CD4-positive, alpha-beta T cell treated with Interleukin-10 for 1 hour (primary cell): Measurements from ENCODE around the gene NPB.
A peak's percentile ranks its signal among the peaks of the same experiment; 100 is the strongest.

Experiments
- DNase-seq: peaks from one replicate; pipeline ENCODE4 v3.0.0-alpha.2; 2020

Gene NPB

DNA sequence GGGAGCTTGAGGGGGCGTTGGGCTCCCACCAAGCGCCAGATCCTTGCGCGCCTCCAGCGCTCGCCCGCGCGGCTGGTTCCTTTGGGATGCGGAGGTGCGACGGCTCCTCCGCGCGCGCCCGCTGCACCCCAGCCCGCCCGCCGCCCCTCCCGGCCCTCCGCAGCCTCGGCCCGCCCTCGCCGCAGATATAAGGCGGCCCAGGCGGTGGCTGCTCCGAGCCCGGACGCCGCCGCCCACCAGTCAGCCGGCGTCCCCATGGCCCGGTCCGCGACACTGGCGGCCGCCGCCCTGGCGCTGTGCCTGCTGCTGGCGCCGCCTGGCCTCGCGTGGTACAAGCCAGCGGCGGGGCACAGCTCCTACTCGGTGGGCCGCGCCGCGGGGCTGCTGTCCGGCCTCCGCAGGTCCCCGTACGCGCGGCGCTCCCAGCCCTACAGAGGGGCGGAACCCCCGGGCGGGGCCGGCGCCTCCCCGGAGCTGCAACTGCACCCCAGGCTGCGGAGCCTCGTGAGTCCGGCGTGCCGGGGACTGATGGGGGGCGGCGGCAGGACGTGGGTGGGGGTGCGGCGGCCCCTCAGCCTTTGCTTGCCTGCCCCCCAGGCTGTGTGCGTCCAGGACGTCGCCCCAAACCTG is at the start of gene NPB:
Gene NPB, plus strand, starts transcription at position 216 of the 630 bp plus-strand sequence. Its CDS starts 40 bp downstream, at position 256.
- no peak for DNase-seq

DNA sequence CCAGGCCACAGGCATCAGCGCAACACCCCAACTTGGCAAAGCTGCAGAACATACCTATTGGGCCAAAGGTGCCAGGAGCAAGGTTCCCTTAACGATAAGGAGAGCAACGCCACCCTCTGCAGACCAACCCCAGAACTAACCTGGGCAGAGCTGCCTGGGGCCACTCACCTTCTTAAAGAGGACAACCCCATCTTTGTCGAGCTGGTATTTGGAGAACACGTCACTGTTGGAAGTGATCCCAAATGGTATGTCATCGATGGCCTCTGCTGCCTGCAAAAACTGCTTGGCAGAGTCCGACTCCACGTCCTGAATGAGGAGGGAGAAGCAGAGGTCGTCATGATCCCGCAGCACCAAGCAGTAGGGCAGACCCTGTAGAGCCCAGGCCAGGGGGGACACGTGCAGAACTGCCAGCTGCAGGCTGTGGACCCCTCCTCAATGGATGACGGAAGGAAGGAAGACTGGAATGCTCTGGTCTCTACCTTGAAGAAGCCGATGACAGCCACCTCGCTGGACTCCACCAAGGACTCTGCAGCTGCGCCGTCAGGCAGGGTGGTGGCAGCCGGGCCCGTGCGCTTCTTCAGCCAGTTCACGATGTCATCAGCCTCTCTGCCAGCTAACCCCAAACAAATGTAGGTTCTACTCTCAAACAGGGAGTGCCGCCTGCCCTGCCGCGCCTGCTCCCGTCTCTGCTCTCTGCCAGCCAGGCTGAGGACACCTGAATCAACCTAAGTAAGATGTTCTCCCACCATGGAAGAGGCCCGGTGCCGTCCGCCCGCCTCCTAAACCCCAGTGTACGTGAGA is 46.9 kb upstream of the NPB start:
- no peak for DNase-seq

DNA sequence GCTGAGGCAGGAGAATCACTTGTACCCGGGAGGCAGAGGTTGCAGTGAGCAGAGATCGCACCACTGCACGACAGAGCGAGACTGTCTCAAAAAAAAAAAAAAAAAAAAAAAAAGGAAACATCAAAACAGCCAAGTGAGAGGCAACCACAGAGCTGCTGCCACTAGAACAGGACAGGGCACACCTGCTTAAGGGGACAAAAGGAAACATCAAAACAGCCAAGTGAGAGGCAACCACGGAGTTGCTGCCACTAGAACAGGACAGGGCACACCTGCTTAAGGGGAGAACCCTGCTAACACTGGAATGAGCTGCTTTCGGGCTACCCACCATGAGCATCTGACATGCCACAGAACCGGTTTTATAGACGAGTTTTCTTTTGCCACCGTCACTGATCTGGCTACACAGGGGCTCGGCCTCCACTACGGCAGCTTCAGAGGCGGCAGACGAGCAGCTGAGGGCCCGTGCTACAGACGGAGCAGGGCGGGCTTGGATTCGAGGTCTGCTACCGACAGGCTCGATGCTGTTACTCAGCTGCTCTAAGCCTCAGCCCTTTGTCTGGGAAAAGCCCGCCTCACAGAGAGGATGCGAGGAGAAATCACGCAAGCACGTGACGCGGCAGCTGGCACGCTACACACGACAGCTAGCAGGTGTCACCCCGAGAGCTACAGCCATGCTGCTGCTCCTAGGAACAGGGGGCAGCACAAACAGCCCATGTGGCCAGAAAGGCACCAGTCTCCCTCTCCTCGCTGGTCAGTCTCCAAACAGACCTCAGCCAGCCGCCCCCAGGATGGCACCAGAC is 43.7 kb upstream of the NPB start:
- DNase-seq: no peak

DNA sequence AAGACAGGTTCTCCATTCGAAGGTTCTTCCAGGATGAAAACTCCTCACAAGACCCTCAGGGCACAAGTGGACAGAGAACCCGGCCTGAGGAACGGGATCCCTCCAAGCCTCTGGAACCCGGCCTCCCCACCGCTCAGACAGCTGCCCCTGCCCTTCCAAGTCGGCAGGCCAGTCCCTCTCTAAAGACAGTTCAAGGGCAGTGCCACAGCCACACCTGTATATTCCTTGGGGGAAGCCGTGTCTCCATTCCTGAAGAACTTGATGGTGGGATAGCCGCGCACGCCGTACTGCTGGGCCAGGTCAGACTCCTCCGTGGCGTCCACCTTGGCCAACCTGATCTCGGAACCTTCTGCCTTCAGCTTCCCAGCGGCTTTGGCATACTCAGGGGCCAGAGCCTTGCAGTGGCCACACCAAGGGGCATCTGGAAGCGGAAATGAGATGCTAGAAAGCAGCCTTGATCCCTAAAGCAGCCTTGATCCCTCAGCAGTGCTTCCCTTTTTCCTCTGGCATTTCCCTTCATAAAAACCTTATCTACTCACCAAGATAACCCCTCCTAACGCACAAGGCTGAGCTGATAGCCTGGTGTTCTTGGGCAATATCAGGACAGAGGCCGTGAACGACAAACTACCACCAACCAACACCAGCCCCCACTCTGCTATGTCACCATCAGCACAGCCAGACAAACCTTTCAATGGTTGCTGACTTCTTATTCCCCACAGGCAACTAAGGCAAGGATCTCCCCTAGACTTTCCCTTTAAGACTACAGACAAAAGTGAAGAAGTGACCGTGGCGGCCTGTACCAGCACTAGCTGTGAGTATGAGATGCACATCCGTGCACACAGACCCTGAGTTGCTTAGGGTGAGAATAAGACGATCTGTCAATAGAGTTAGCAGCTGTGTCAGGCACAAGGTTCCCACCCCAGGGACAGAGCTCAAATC is 42.8 kb upstream of the NPB start:
- no peak for DNase-seq

DNA sequence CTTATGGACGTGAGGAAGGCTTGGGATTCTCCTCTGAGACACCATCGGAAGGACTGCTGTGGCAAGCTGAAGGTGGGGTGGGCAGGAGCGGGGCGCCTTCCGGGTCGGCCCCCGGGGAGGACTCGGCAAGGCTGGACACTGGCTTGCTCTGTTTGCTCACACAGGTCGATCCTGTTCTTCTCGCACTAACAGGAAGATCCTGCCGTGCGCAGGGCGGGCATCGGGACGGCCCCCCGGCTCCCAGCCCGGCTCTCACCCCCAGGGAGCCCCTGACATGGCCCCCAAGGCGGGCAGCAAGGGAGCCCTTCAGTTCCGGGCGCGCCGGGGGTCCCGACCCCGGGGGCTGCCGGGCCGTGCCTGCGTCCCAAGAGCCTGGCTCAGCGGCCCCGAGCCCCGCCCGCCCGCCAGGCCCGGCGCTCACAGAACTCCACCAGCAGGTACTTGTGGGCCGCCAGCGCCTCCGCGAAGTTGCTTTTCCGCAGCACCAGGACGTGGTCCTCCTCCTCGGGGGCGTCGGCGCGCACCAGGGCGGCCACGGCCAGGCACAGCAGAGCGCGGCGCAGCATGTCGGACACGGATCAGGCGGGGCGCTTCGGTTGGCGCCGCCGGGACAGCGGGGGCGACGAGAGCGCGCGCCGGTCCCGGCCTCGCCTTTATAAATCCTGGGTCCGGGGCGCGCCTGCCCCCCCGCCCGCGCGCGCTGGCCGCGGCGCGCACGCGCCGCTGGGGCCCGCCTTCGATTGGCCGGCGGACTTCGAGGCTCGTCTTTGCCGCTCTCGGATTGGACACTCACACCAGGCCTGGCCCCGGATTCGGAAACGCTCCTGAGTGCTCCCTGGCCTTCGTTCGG is 41.9 kb upstream of the NPB start, which contains the start of gene P4HB:
Gene P4HB, minus strand, starts transcription at position 630 of the 850 bp plus-strand sequence. Its CDS starts 64 bp downstream, at position 566.
- no peak for DNase-seq

DNA sequence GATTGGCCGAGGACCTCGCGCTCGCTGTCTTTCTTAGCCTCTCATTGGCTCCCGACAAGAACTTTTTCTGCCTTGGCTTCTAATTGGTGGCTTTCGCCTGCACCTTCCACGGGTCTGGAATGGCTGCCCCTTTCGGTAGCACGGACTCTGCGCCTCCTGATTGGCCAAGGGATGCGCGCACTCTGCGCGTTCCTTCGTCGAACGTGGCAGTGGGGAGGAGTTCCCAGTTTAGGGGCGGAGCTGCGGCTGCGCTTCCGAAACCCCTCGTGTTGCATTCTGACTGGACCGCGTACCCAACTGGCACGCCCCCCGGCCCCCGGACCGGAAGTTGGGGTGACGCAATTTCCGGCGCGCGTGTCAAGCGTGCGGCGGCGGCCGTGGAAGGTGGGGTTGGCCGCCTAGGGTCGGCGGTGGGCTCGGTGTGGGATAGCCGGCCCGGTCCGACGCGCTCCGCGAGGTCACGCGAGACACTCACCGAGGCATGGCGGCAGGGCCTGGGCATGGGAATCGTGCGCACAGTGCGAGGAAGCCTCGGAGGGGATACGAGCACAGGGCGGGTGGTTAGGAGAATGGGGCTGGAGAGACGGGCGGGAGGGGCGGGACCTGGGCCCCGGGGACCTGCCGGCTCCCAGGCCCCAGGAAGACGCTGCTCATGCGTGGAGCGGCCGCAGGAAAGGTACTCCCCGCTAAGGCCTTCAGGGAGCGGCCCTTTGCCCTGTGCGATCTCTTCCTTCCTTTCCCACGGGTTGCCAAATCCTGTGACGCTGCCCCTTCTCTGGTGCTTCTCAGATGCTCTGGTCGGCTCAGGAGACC is 41.1 kb upstream of the NPB start:
- peak; percentile 100 for DNase-seq

DNA sequence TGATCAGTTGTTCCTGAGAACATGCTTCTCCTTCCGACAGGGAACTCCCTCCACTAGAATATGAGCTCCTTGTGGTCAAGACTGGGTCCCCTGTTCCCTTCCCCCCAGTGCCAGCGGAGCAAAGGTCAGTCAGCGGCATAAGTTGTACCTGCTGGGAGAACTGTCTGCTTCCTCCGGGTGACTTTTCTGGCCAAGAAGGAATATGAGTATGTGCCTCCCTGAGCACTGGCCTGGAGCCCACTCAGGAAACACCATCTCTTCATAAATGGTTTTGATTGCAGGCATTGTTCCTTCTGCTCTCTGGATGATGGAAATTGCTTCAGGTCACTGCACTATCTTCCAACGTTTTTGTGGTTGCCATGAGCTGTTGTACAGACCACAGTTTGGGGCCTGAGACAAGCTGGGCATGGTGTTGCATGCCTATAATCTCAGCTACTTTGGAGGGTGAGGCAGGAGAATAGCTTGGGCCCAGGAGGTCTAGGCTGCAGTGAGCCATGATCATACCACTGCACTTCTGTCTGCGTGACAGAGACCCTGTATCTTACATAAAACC is 38.8 kb upstream of the NPB start:
- no peak for DNase-seq

DNA sequence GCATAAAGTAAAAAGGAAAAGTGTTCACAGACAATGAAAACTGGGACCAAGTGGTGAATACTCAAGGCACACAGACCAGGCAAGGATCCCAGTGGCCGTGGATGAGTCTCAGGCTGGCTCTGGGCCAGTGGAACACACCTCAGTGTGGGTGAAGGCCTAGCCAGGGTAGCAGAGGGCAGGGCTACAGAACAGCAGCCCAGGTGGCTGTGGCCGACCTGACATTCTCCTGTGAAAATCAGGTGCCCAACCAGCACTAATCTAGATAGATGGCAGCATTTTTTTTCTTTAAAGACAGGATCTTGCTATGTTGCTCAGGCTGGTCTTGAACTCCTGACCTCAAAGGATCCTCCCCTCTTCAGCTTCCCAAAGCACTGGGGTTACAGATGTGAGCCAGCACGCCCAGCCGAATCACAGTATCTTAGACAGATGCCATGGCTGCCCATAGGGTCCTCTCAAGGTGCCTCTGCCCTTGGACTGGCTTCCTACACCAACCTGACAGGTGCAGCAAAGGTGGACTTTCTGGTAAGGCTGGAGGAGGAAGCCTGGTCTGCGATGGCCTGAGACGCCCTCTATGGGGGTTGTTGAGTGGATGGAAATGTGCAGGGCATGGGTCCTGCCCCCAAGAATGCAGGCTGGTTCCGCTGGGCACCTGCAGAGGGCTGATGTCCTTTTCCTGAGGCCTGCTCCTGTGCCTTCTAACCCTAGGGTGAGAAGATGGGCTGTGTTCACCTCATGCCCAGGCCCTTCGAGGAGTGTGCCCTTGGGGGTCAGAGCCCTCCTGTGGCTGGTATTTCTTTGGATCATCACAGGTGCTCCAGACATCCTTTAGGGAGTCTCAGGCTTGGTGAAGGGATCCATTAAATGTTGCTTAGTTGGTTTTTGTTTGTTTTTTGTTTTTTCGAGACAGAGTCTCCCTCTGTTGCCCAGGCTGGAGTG is 37.9 kb upstream of the NPB start:
- DNase-seq: no peak

DNA sequence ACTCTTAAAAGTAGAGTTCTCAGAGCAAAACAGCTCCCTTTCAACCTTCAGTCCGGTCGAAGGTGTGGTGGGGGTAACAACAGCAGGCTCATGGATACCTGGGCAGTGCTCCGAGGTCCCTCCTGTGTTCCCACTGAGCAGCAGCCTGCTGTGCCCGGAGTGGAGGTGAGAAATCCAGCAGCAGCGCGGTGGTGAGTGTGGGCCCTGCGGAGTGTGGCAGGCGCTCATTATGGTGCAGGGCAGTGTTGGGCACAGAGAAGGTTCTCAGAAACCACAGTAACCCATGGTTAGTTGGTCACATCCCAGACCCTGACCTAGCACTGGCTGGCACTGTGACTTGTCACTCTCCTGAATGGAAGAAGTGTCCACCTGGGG is 36.7 kb upstream of the NPB start:
- no peak for DNase-seq

DNA sequence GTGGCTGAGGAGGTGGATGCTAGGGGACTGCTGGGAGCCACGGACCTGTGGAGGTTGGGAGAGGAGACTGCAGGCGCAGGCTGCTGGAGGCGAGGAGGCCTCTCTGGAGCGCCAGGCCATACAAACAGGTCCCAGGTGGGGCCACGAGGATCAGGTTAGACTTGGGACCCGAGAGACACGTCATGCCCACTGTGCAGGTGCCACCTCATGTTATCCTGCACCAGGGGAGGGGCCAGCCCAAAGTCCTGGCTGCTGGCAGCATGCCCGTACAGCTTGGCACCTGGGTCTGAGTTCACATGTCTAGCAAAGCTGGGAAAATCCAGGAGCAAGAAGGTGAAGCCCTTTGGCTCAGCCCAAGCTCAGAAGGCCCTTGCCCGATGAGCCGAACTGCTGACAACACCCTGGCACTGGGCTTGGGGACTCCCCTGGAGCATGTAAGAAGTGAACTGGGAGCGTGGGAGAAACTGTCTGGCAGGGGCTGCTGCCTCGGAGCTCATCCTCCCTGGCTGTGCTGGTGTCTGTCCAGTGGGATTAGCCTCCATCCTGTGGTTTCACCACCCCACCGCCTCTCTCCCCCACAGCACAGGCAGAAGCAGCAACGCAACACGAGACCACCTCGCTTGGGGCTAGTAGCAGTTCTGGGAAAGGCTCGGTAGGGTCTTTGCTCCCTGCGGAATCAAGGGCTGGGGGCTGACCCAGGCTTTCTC is 36.2 kb upstream of the NPB start:
- DNase-seq: peak; percentile 21

DNA sequence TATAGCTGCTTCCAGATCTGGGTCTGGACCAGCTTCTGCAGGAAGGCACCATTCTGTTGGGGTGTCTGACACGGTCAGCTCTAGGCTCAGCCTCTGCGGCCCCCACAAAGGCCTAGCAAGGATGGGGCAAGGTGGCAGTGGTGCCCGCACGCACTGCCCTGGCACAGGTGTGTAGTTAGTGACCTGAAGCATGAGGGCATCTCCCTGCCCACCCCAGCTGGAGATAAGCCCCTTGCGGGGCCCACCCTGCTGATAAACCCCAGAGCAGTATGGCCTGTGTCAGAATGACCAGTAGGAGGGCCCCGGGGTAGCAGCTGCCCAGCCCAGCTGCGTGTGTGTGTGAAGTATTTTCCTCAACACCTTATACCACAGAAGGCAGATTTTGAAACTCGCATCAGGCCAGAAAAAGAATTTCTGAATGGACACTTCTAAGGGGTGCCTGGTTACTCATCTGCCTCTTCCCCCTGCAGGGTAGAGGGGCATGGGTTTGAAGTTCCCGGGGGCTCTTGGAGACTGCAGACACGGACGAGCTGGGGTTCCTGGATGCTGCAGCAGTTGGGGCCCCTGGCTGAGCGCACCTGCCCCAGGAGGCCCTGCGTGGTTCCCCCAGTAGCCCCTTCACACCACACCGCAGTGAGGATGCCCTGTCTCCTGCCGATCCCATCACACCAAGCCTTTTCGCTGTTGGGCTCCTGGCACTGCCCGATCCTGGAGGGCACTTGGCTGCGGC is 35.4 kb upstream of the NPB start:
- peak; percentile 37 for DNase-seq

DNA sequence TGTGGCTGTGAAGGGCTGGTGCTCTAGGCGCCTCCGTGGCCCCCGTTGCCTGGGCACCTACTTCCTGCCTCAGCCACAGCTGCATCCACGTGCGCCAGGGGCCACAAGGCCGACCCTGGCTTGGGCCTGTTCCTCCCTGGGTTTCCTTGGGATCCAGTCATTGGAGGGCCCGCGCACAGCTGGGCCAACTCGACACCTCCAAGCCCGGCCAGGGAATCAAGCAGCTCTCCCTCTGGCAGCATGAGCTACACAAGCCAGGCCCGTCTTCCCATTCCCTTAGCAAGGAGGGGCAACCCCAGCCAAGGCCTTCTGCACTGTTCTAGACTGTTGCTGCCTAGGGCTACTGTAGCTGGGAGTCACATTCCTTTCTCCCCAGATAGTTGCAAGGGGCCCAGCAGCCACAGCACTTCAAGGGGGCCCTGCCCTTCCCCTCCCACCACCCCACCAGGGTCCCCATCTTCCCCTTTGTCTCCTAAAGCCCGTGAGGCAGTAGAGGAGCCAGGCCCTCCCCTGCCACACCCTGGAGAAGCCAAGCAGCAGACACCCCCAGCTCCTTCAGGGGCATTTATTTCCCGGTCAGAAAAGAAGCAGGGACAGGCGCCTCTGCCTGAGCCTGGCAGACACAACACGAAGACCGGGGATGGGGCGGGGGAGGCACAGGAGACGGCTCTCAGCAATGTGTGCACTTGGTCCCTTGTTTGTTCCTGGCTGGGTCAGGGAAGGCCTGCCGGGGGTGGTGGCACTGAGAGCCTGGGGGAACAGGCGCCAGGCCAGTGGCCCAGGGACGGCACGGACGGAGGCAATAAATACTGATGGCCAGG is 34.7 kb upstream of the NPB start:
- no peak for DNase-seq

DNA sequence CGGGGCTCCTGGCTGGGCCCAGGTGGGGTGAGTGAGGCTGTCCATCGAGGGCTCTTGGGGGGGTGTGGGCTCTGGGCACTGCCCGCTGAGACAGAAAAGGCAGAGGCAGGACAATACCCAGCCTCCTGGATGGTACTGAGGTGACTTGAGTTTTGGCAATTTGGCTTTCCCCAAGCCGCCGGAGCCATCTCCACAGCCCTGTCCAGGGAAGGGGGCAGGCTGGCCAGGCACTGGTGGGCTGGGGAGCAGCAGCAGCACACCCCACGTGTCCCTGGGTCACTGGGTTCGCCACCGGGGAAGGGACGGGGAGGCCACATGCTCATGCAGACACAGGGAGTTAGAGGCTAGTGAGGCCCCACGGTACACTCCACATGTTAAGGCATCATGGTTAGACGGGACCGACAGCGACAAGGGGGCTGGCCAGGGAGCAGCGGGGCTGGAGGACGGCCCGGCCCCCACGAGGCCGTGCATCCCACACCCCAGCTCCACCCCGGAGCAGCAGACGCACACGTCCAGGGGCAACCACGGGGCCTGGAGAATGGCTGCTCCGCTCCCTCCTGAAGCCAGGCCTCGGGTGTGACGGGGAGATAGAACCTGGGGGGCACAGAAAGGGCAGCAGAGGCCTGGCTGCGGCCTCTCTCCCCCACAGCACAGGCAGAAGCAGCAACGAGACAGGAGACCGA is 33.9 kb upstream of the NPB start:
- no peak for DNase-seq

DNA sequence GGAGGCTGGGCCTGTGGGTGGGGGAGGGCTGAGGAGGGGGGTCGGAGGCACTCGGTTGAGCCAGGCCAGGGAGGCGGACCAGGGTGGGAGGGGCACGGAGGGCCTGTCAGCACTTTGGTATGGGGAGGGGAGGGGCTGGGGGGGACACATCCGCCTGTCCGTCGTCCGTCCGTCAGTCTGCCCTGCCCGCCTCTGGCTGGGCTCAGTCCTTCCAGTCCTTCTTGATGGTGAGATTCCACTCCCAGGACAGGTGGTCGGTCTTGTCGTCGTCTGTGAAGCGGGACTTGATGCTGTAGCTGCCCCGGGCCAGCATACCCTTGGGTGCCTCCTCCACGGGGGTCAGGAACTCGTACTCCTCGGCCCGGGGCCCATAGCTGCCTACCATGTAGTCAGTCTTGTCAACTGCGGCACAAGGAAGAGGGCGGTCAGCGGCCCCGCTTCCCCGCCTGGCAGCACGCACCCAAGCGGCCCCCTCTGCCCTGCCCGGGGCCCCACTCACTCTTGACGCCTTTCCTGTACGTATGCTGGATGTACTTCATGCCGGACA is 33.3 kb upstream of the NPB start:
- DNase-seq: no peak

DNA sequence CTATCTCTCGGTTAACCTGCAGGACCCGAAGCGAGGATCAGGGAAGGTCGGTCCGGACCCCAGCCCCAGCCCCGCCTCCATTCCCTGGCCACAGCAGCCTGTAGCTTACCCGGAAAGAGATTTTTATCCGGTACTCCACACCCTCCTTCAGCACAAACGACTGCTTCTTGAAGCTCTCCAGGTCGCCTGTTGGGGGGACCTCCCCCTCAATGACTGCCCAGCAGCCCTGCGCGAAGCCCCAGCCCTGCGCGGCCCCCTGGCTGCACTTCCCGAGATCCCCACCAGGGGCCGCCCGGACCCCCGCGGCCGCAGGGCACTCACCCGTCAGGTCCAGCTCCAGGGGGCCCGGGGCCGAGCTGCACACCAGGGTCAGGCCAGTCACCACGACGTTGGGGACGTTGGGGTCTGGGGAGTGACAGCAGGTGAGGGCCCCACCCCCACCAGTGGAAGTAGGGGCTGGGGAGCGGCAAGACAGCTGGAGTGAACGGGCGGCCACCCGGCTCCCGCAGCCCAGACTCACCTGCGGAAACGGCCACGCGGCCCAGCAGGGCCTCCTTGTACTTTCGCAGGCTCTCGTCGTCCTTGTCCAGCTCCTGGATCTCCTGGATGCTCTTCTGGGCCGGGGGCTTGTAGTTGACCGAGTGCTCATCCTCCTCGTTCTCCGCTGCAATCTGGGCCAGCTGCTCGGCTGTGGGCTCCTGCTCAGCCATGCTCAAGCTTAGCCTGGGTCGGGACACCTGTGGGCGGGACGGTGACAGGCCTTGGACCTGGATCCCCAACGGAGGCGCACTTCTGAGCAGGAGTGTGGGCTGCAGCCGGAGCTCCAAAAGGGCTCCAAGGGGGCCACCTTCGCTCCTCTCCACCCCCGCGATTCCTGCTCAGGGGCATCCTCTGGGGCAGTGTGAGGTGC is 32.6 kb upstream of the NPB start:
- peak; percentile 40 for DNase-seq
